Subcutaneous abdominal adipose tissue (tissue), 5 donors: ENCODE results near the gene ZPBP2.
"Not testable (repeated sequence)": the region's sequence is repeated elsewhere in the genome, so short reads cannot be mapped to it uniquely, and the experiment has no call there.

Experiments used
- H3K27ac ChIP-seq: one replicate; pipeline ENCODE4 v1.7.0; 2013; ENCODE audit warnings: low read depth, mild to moderate bottlenecking, inconsistent platforms, low read length, moderate library complexity
- H3K27me3 ChIP-seq, 5 donors: one replicate each; pipeline ENCODE4 v1.7.0; 2013; ENCODE audit warnings: low read length in 5 of 5, inconsistent platforms in 1 of 5; ENCODE audit not compliant: control insufficient read depth in 5 of 5, insufficient read depth in 4 of 5
- H3K36me3 ChIP-seq, 5 donors: one replicate each; pipeline ENCODE4 v1.7.0; 2013; ENCODE audit warnings: low read length in 5 of 5; ENCODE audit not compliant: control insufficient read depth in 5 of 5, insufficient read depth in 5 of 5
- H3K4me1 ChIP-seq, 5 donors: one replicate each; pipeline ENCODE4 v1.7.0; 2013; ENCODE audit warnings: low read length in 5 of 5, mild to moderate bottlenecking in 3 of 5, moderate library complexity in 1 of 5; ENCODE audit not compliant: control insufficient read depth in 5 of 5, insufficient read depth in 5 of 5
- H3K4me3 ChIP-seq, 5 donors: one replicate each; pipeline ENCODE4 v1.7.0; 2013; ENCODE audit warnings: low read length in 5 of 5, low read depth in 1 of 5
- H3K9ac ChIP-seq, 5 donors: one replicate each; pipeline ENCODE4 v1.7.0; 2013; ENCODE audit warnings: low read length in 5 of 5, mild to moderate bottlenecking in 4 of 5, moderate library complexity in 3 of 5
- H3K9me3 ChIP-seq, 5 donors: one replicate each; pipeline ENCODE4 v1.7.0; 2013; ENCODE audit warnings: low read length in 5 of 5; ENCODE audit not compliant: control insufficient read depth in 5 of 5
- donor health status: healthy.
- donor health status: healthy.
- donor health status: healthy.
- donor health status: healthy.
- donor health status: healthy.

Gene ZPBP2

GRCh38 chr17:39870776-39871175 lies 2.8 kb downstream of the ZPBP2 start:
- peaks cover 16 to 28% (median 19%) of the 10 kb centered on the region in 5 donors for H3K27me3 ChIP-seq
- H3K9ac ChIP-seq = no peak overlapping the region
- no peaks in the 10 kb centered on the region for H3K36me3 ChIP-seq
- H3K4me1 ChIP-seq = peaks cover 0 to 5% (median 3%) of the 10 kb centered on the region in 5 donors
- H3K4me3 ChIP-seq = no peak overlapping the region
- peaks cover 0 to 12% (median 6%) of the 10 kb centered on the region in 5 donors for H3K9me3 ChIP-seq
- no peak overlapping the region for H3K27ac ChIP-seq

GRCh38 chr17:39871801-39872200 lies 3.8 kb downstream of the ZPBP2 start:
- no peak overlapping the region for H3K4me3 ChIP-seq
- H3K27me3 ChIP-seq = peaks cover 16 to 22% (median 17%) of the 10 kb centered on the region in 5 donors
- H3K4me1 ChIP-seq = peaks cover 0 to 5% (median 3%) of the 10 kb centered on the region in 5 donors
- no peak overlapping the region for H3K27ac ChIP-seq
- peaks cover 0 to 12% (median 6%) of the 10 kb centered on the region in 5 donors for H3K9me3 ChIP-seq
- H3K9ac ChIP-seq = no peak overlapping the region
- H3K36me3 ChIP-seq = no peaks in the 10 kb centered on the region

- peaks cover 10 to 17% (median 16%) of the 10 kb centered on the region in 5 donors for H3K27me3 ChIP-seq
- no peaks in the 10 kb centered on the region for H3K36me3 ChIP-seq
- H3K4me1 ChIP-seq = peaks cover 0 to 5% (median 3%) of the 10 kb centered on the region in 5 donors
- H3K27ac ChIP-seq = no peak overlapping the region
- H3K4me3 ChIP-seq = no peak overlapping the region
- H3K9ac ChIP-seq = no peak overlapping the region
- peaks cover 0 to 10% (median 5%) of the 10 kb centered on the region in 5 donors for H3K9me3 ChIP-seq
Measured at GRCh38 chr17:39872751-39873150, 4.7 kb downstream of the ZPBP2 start.

GRCh38 chr17:39886102-39886501 lies 18.1 kb downstream of the ZPBP2 start:
- H3K27me3 ChIP-seq, H3K4me1 ChIP-seq, H3K36me3 ChIP-seq, H3K9me3 ChIP-seq, H3K27ac ChIP-seq, H3K9ac ChIP-seq, H3K4me3 ChIP-seq: not testable (repeated sequence)

GRCh38 chr17:39887078-39887477 lies 19.1 kb downstream of the ZPBP2 start:
- H3K36me3 ChIP-seq = no peaks in the 10 kb centered on the region
- no peak overlapping the region for H3K9ac ChIP-seq
- H3K4me3 ChIP-seq = no peak overlapping the region
- peaks cover 0 to 9% (median 0%) of the 10 kb centered on the region in 5 donors for H3K27me3 ChIP-seq
- peaks cover 0 to 4% (median 2%) of the 10 kb centered on the region in 5 donors for H3K9me3 ChIP-seq
- H3K27ac ChIP-seq = no peak overlapping the region
- H3K4me1 ChIP-seq = no peaks in the 10 kb centered on the region

- no peak overlapping the region for H3K27ac ChIP-seq
- H3K9ac ChIP-seq = no peak overlapping the region
- H3K9me3 ChIP-seq = peaks cover 0 to 4% (median 2%) of the 10 kb centered on the region in 5 donors
- H3K4me1 ChIP-seq = no peaks in the 10 kb centered on the region
- H3K27me3 ChIP-seq = peaks cover 0 to 9% (median 0%) of the 10 kb centered on the region in 5 donors
- H3K36me3 ChIP-seq = no peaks in the 10 kb centered on the region
- no peak overlapping the region for H3K4me3 ChIP-seq
Measured at GRCh38 chr17:39889200-39889599, 21.2 kb downstream of the ZPBP2 start.

GRCh38 chr17:39894681-39895376 lies 26.8 kb downstream of the ZPBP2 start:
- Histone ChIP-seq H3K9ac (no peak overlapping the region), H3K9me3 (peaks cover 0 to 4% (median 2%) of the 10 kb centered on the region in 5 donors), H3K36me3 (no peaks in the 10 kb centered on the region), H3K27me3 (peaks cover 0 to 7% (median 0%) of the 10 kb centered on the region in 5 donors), H3K27ac (no peak overlapping the region), H3K4me3 (no peak overlapping the region), H3K4me1 (peaks cover 0 to 6% (median 0%) of the 10 kb centered on the region in 5 donors)

GRCh38 chr17:39898088-39898487 lies 30.1 kb downstream of the ZPBP2 start:
- Histone ChIP-seq H3K9me3 (no peaks in the 10 kb centered on the region), H3K27me3 (no peaks in the 10 kb centered on the region), H3K9ac (no peak overlapping the region), H3K27ac (no peak overlapping the region), H3K4me3 (no peak overlapping the region), H3K4me1 (peaks cover 0 to 9% (median 0%) of the 10 kb centered on the region in 5 donors), H3K36me3 (no peaks in the 10 kb centered on the region)

GRCh38 chr17:39899215-39899614 lies 31.2 kb downstream of the ZPBP2 start:
- peaks cover 2 to 18% (median 6%) of the 10 kb centered on the region in 5 donors for H3K4me1 ChIP-seq
- no peaks in the 10 kb centered on the region for H3K9me3 ChIP-seq
- no peaks in the 10 kb centered on the region for H3K27me3 ChIP-seq
- H3K9ac ChIP-seq = no peak overlapping the region
- H3K36me3 ChIP-seq = peaks cover 0 to 4% (median 0%) of the 10 kb centered on the region in 5 donors
- H3K27ac ChIP-seq = no peak overlapping the region
- H3K4me3 ChIP-seq = no peak overlapping the region

- peaks cover 0 to 27% (median 20%) of the 10 kb centered on the region in 5 donors for H3K36me3 ChIP-seq
- H3K27me3 ChIP-seq, H3K9me3 ChIP-seq, H3K27ac ChIP-seq, H3K9ac ChIP-seq, H3K4me3 ChIP-seq: not testable (repeated sequence)
- H3K4me1 ChIP-seq = peaks cover 0 to 12% (median 5%) of the 10 kb centered on the region in 5 donors
Measured at GRCh38 chr17:39902027-39902426, 34.0 kb downstream of the ZPBP2 start.
